Keratinocyte (primary cell): ENCODE measurements around the gene STK4. TPM values are rescaled to one million over a fixed set of nuclear protein-coding genes. Genes with fewer than 3 reads are reported as not detected.

Source experiments
- DNase-seq: peaks from one replicate; pipeline ENCODE4 v3.0.0-alpha.2; 2011; ENCODE audit warnings: low read depth, missing footprints, low spot score
- FAIRE-seq: peaks from 2 replicates; lab custom pipeline; 2011; peaks lifted over from hg19 to GRCh38; lab: Jason Lieb, UNC
- H2AFZ ChIP-seq: 2 replicates; pipeline ENCODE4 v1.6.0; 2012; ENCODE audit warnings: low read length, control low read depth, inconsistent platforms; ENCODE audit not compliant: control insufficient read depth
- H3K27ac ChIP-seq: 2 replicates; pipeline ENCODE4 v1.5.1; 2011; ENCODE audit warnings: low read length; ENCODE audit not compliant: control insufficient read depth, insufficient read depth
- H3K27me3 ChIP-seq: 3 replicates; pipeline ENCODE4 v1.6.0; 2011; ENCODE audit warnings: low read length; ENCODE audit not compliant: control insufficient read depth, insufficient read depth; ENCODE audit errors: extremely low read depth
- H3K36me3 ChIP-seq, 2 experiments: 2 replicates in 1 of 2; 3 replicates in 1 of 2; pipeline ENCODE4 v1.5.1; 2011; ENCODE audit warnings: low read length in 2 of 2, mild to moderate bottlenecking in 1 of 2; ENCODE audit not compliant: control insufficient read depth in 2 of 2, insufficient read depth in 2 of 2; ENCODE audit errors: extremely low read depth in 1 of 2
- H3K4me1 ChIP-seq: 3 replicates; pipeline ENCODE4 v1.5.1; 2011; ENCODE audit warnings: low read length; ENCODE audit not compliant: control insufficient read depth, insufficient read depth; ENCODE audit errors: extremely low read depth
- H3K4me2 ChIP-seq: 3 replicates; pipeline ENCODE4 v1.6.0; 2011; ENCODE audit warnings: low read depth, low read length; ENCODE audit not compliant: control insufficient read depth, insufficient read depth; ENCODE audit errors: extremely low read depth
- H3K4me3 ChIP-seq, 3 experiments: fragments of 200-600 bp in 1 of 3; sonication (generic) in 1 of 3; 2 replicates in 2 of 3; 3 replicates in 1 of 3; pipeline ENCODE4 v1.5.1; 2011 to 2016; ENCODE audit warnings: low read length in 3 of 3, mild to moderate bottlenecking in 3 of 3, control low read depth in 2 of 3, inconsistent platforms in 1 of 3, low read depth in 1 of 3, mixed read lengths in 1 of 3, mixed run types in 1 of 3, moderate library complexity in 1 of 3; ENCODE audit not compliant: control insufficient read depth in 2 of 3, insufficient read depth in 2 of 3; ENCODE audit errors: extremely low read depth in 1 of 3
- H3K79me2 ChIP-seq: 2 replicates; pipeline ENCODE4 v1.6.0; 2012; ENCODE audit warnings: low read length; ENCODE audit not compliant: control insufficient read depth, insufficient read depth
- H3K9ac ChIP-seq: 3 replicates; pipeline ENCODE4 v1.6.0; 2011; ENCODE audit warnings: low read length; ENCODE audit not compliant: control insufficient read depth, insufficient read depth; ENCODE audit errors: extremely low read depth
- H3K9me1 ChIP-seq: 3 replicates; pipeline ENCODE4 v1.6.0; 2011; ENCODE audit warnings: low read length; ENCODE audit not compliant: control insufficient read depth, insufficient read depth; ENCODE audit errors: extremely low read depth
- H3K9me3 ChIP-seq: 2 replicates; pipeline ENCODE4 v1.5.1; 2012; ENCODE audit warnings: low read depth, low read length; ENCODE audit not compliant: control insufficient read depth
- H4K20me1 ChIP-seq: 3 replicates; pipeline ENCODE4 v1.6.0; 2011; ENCODE audit warnings: low read length; ENCODE audit not compliant: control insufficient read depth, insufficient read depth; ENCODE audit errors: extremely low read depth
- EZH2 ChIP-seq: IDR thresholded peaks from one replicate; pipeline ENCODE4 v1.6.1; 2012; ENCODE audit warnings: inconsistent platforms, mild to moderate bottlenecking, low read length, moderate library complexity
- dilution Hi-C: fragments of 300-500 bp; cut with MboI; formaldehyde crosslinking; loops from one replicate; pipeline ENCODE4 v1.7.0; 2020; ENCODE audit warnings: low sequenced_read_pairs; ENCODE audit not compliant: extremely low pct_ligation_motif_present
- polyA plus RNA-seq, 5 experiments: library from polyadenylated mRNA; depleted of rRNA in 3 of 5; stranded (reverse) in 3 of 5; stranded (forward) in 1 of 5; unstranded in 1 of 5; fragments of >200 nt; gene quantifications; 1 replicate in 1 of 5; 2 replicates in 3 of 5; 3 replicates in 1 of 5; pipeline versions ENCODE4 v1.2.1 to v1.2.3, GENCODE V29; 2011 to 2012; ENCODE audit warnings: missing spikeins in 2 of 5, low read depth in 1 of 5, low replicate concordance in 1 of 5
- TF ChIP-seq, protein P1 (sequence below), 3 experiments: IDR thresholded peaks in 1 of 3; conservative IDR thresholded peaks in 1 of 3; optimal IDR thresholded peaks in 1 of 3; 2 replicates in 2 of 3; 3 replicates in 1 of 3; pipeline versions ENCODE3 to v1.5.1; 2011; ENCODE audit warnings: low read length in 3 of 3, mild to moderate bottlenecking in 3 of 3, moderate library complexity in 2 of 3, control low read depth in 1 of 3, inconsistent platforms in 1 of 3; ENCODE audit not compliant: insufficient read depth in 2 of 3; ENCODE audit errors: extremely low read depth in 1 of 3

Gene STK4
- polyA plus RNA-seq, 1 donor (not counting 4 experiments of a cell fraction or from before 2014, with no cell fraction given) = 30.5 TPM

- Histone ChIP-seq H3K9ac (no peak overlapping the region), H4K20me1 (no peaks in the 10 kb centered on the region), H3K4me1 (no peaks in the 10 kb centered on the region), H3K27me3 (no peaks in the 10 kb centered on the region), H3K4me3 (no peak overlapping the region), H3K9me1 (peaks cover 2% of the 10 kb centered on the region), H2AFZ (no peak overlapping the region), H3K79me2 (no peaks in the 10 kb centered on the region), H3K27ac (no peak overlapping the region), H3K36me3 (peaks cover 29 to 38% of the 10 kb centered on the region in 2 experiments), H3K9me3 (no peaks in the 10 kb centered on the region), H3K4me2 (no peak overlapping the region)
- TF ChIP-seq, protein P1, sequence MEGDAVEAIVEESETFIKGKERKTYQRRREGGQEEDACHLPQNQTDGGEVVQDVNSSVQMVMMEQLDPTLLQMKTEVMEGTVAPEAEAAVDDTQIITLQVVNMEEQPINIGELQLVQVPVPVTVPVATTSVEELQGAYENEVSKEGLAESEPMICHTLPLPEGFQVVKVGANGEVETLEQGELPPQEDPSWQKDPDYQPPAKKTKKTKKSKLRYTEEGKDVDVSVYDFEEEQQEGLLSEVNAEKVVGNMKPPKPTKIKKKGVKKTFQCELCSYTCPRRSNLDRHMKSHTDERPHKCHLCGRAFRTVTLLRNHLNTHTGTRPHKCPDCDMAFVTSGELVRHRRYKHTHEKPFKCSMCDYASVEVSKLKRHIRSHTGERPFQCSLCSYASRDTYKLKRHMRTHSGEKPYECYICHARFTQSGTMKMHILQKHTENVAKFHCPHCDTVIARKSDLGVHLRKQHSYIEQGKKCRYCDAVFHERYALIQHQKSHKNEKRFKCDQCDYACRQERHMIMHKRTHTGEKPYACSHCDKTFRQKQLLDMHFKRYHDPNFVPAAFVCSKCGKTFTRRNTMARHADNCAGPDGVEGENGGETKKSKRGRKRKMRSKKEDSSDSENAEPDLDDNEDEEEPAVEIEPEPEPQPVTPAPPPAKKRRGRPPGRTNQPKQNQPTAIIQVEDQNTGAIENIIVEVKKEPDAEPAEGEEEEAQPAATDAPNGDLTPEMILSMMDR (optimal IDR thresholded peaks at IDR 0.05 in 1 of 3, IDR thresholded peaks at IDR 0.05 in 1 of 3, conservative IDR thresholded peaks at IDR 0.05 in 1 of 3; ENCODE audit: extremely low read depth in 1 of 3, insufficient read depth in 2 of 3, low read length in 3 of 3) = no peak
- TF ChIP-seq EZH2 = no peak
- DNase-seq (no peak), FAIRE-seq (no peak)
- dilution Hi-C loops = no loop called here
These were observed 27.7 kb upstream of the STK4 start for GRCh38 chr20:44938637-44939036.

- H3K4me3 ChIP-seq = no peak overlapping the region
- H3K27me3 ChIP-seq = no peaks in the 10 kb centered on the region
- peaks cover 29 to 44% of the 10 kb centered on the region in 2 experiments for H3K36me3 ChIP-seq
- no peak for TF ChIP-seq EZH2
- TF ChIP-seq, protein P1 (optimal IDR thresholded peaks at IDR 0.05 in 1 of 3, IDR thresholded peaks at IDR 0.05 in 1 of 3, conservative IDR thresholded peaks at IDR 0.05 in 1 of 3; ENCODE audit: extremely low read depth in 1 of 3, insufficient read depth in 2 of 3, low read length in 3 of 3) = no peak
- dilution Hi-C loops = no loop called here
- H3K9ac ChIP-seq = no peak overlapping the region
- H2AFZ ChIP-seq = no peak overlapping the region
- no peaks in the 10 kb centered on the region for H3K9me3 ChIP-seq
- no peak for FAIRE-seq
- no peak overlapping the region for H3K4me2 ChIP-seq
- no peak overlapping the region for H3K27ac ChIP-seq
- DNase-seq = no peak
- no peaks in the 10 kb centered on the region for H3K4me1 ChIP-seq
- H3K79me2 ChIP-seq = no peaks in the 10 kb centered on the region
- no peaks in the 10 kb centered on the region for H4K20me1 ChIP-seq
- peaks cover 2% of the 10 kb centered on the region for H3K9me1 ChIP-seq
These were observed 25.1 kb upstream of the STK4 start for GRCh38 chr20:44941120-44941691.
